Ovary (tissue), 9 donors: ENCODE data around the gene LIMA1. TPM values are rescaled to one million over a fixed set of nuclear protein-coding genes. Genes with fewer than 3 reads are reported as not detected.
"Not testable (repeated sequence)": the region's sequence is repeated elsewhere in the genome, so short reads cannot be mapped to it uniquely, and the experiment has no call there.

Experiments used
- DNase-seq, 5 donors: peaks; one replicate each; pipeline ENCODE4 v3.0.0-alpha.2; 2019 to 2020
- H3K27ac ChIP-seq, 2 donors: fragments of 200-600 bp; one replicate each; pipeline versions ENCODE4 v1.5.1 to v1.8.0; 2019 to 2022
- H3K27me3 ChIP-seq: fragments of 200-600 bp; one replicate; pipeline ENCODE4 v1.8.0; 2022
- H3K36me3 ChIP-seq: fragments of 200-600 bp; sonication (generic); one replicate; pipeline ENCODE4 v1.5.1; 2019
- H3K4me1 ChIP-seq: one replicate; pipeline ENCODE4 v1.8.1; 2013; ENCODE audit warnings: mild to moderate bottlenecking, moderate library complexity; ENCODE audit not compliant: insufficient read depth
- H3K4me3 ChIP-seq: fragments of 200-600 bp; sonication (generic); one replicate; pipeline ENCODE4 v1.5.1; 2017
- H3K9me3 ChIP-seq, 2 donors: fragments of 200-600 bp in 1 of 2; sonication (generic) in 1 of 2; one replicate each; pipeline versions ENCODE4 v1.5.1 to v1.8.1; 2013 to 2019; ENCODE audit warnings: mild to moderate bottlenecking in 1 of 2, moderate library complexity in 1 of 2
- CTCF ChIP-seq, 3 donors: fragments of 450-650 bp in 2 of 3; fragments of 200-600 bp in 1 of 3; IDR thresholded peaks; one replicate each; pipeline versions ENCODE4 v1.5.1 to v1.8.0; 2016 to 2022; ENCODE audit warnings: antibody characterized with exemption in 3 of 3, mild to moderate bottlenecking in 1 of 3
- EP300 ChIP-seq: sonication (generic); formaldehyde crosslinking; IDR thresholded peaks from one replicate; pipeline ENCODE4 v1.6.1; 2017; ENCODE audit warnings: antibody characterized with exemption
- POLR2A ChIP-seq: fragments of 450-650 bp; IDR thresholded peaks from one replicate; pipeline ENCODE4 v1.6.1; 2017; ENCODE audit warnings: antibody characterized with exemption, mild to moderate bottlenecking, moderate library complexity
- WGBS, 3 donors: extraction: QIAGEN DNeasy Blood & Tissue Kit in 1 of 3; methylation state at CpG; one replicate each; pipeline versions ENCODE4 v1.1.5 to v1.1.7; 2013 to 2017; 5-methylcytosine and 5-hydroxymethylcytosine counted together
- intact Hi-C, 4 donors: fragments of 100-400 bp; cut with DNase I; formaldehyde crosslinking; loops; one replicate each; pipeline versions ENCODE4 v1.11.0 to v1.15.1; 2022 to 2023
- polyA plus RNA-seq, 2 donors: library from polyadenylated mRNA; stranded (reverse); fragments of 200-250 nt in 1 of 2; fragments of 350-450 nt in 1 of 2; fragmentation: Illumina TruSeq in 1 of 2; extraction: RNeasy Lipid Tissue Mini Kit (QIAGEN cat#74804) in 1 of 2; gene quantifications; one replicate each; pipeline ENCODE4 v1.2.3, GENCODE V29; 2013 to 2014
- total RNA-seq, 7 donors: library from RNA; depleted of rRNA in 2 of 7; stranded (reverse); fragments of >200 nt in 2 of 7; fragmentation: NEBNext Ultra II Directional in 3 of 7; extraction: Animal tissue kit (Norgen Biotek cat#: 25700) in 3 of 7; gene quantifications; one replicate each; pipeline versions ENCODE4 v1.1.0 to v1.2.4, GENCODE V29; 2016 to 2023
- donor health status: DM: no; HTN: no; CAD: no; lungs with moderate emphysema.
- donor health status: DM: no; HTN: no; CAD: no.
- donor health status: Bipolar disorder and iron deficiency.
- donor health status: DM: yes; HTN: yes; CAD: no.
- donor health status: DM: no; HTN: no; CAD: no.
- donor health status: DM: yes; HTN: yes; CAD: no.

Gene LIMA1
- total and polyA plus RNA-seq, 9 donors = 28.0 to 80.0 (median 45.2) TPM

- Histone ChIP-seq H3K27me3 (no peaks in the 10 kb centered on the region), H3K4me3 (peak overlapping the region; percentile 43), H3K4me1 (peaks cover 3% of the 10 kb centered on the region), H3K36me3 (no peaks in the 10 kb centered on the region), H3K27ac (peak overlapping the region in 1 of 2 donors; percentile 52), H3K9me3 (no peaks in the 10 kb centered on the region)
- WGBS, 3 donors = 1 to 5% (median 3%) methylated on average over 4 of the region's 4 CpGs
- TF ChIP-seq EP300 = no peak
- TF ChIP-seq POLR2A = no peak
- no peak for TF ChIP-seq CTCF (IDR thresholded peaks at IDR 0.05)
- intact Hi-C loops = loop anchor here in 2 of 4 donors (10.0 kb wide), 1 partner anchor 64 kb away; the partner anchor contains the start of gene LIMA1 (in 2 of the 2)
- no peak for DNase-seq
These were observed 62.8 kb downstream of the LIMA1 start for GRCh38 chr12:50220363-50220995.

GRCh38 chr12:50219544-50219943 is 63.8 kb downstream of the LIMA1 start:
- H3K27ac ChIP-seq = peak overlapping the region in 1 of 2 donors; percentile 52
- TF ChIP-seq POLR2A (no peak), EP300 (no peak), CTCF (IDR thresholded peaks at IDR 0.05) (no peak)

GRCh38 chr12:50219001-50219400 is 64.3 kb downstream of the LIMA1 start:
- H3K4me3 ChIP-seq, H3K27ac ChIP-seq, intact Hi-C loops, H3K27me3 ChIP-seq, DNase-seq, H3K4me1 ChIP-seq, H3K9me3 ChIP-seq, H3K36me3 ChIP-seq: not testable (repeated sequence)
- WGBS, 3 donors = 88 to 92% (median 92%) methylated on average over 6 of the region's 6 CpGs

More at GRCh38 chr12:50219544-50219943, 63.8 kb downstream of the LIMA1 start:
- DNase-seq = no peak
- peaks cover 4% of the 10 kb centered on the region for H3K4me1 ChIP-seq
- peak overlapping the region; percentile 43 for H3K4me3 ChIP-seq
- intact Hi-C loops = no loop called here
- H3K36me3 ChIP-seq = no peaks in the 10 kb centered on the region
- H3K9me3 ChIP-seq = no peaks in the 10 kb centered on the region
- H3K27me3 ChIP-seq = no peaks in the 10 kb centered on the region
- 88 to 95% (median 92%) methylated on average over 2 of the region's 2 CpGs for WGBS, 3 donors

- TF ChIP-seq EP300 (no peak), CTCF (IDR thresholded peaks at IDR 0.05) (no peak), POLR2A (no peak)
- 93 to 96% (median 96%) methylated on average over 4 of the region's 4 CpGs for WGBS, 3 donors
- Histone ChIP-seq H3K27ac (no peak overlapping the region), H3K4me1 (peaks cover 5% of the 10 kb centered on the region), H3K4me3 (no peak overlapping the region), H3K36me3 (no peaks in the 10 kb centered on the region), H3K9me3 (no peaks in the 10 kb centered on the region), H3K27me3 (no peaks in the 10 kb centered on the region)
- intact Hi-C loops = no loop called here
- no peak for DNase-seq
These were observed 64.9 kb downstream of the LIMA1 start for GRCh38 chr12:50218386-50218785.

GRCh38 chr12:50217202-50217601 is 66.1 kb downstream of the LIMA1 start:
- intact Hi-C loops = no loop called here
- Histone ChIP-seq H3K9me3 (no peaks in the 10 kb centered on the region), H3K27ac (no peak overlapping the region), H3K4me1 (peaks cover 5% of the 10 kb centered on the region), H3K36me3 (no peaks in the 10 kb centered on the region), H3K4me3 (no peak overlapping the region), H3K27me3 (no peaks in the 10 kb centered on the region)
- DNase-seq = no peak
- TF ChIP-seq EP300 (no peak), POLR2A (no peak), CTCF (IDR thresholded peaks at IDR 0.05) (no peak)
- 95 to 100% (median 96%) methylated on average over 1 of the region's 1 CpG for WGBS, 3 donors
